Stomach (tissue), 4 donors: Measurements from ENCODE around the gene UGT2B11.

ENCODE experiments used
- POLR2A ChIP-seq, 4 donors: fragments of 450-650 bp; IDR thresholded peaks; one replicate each; pipeline ENCODE4 v1.6.1; 2016; ENCODE audit warnings: antibody characterized with exemption in 4 of 4, control low read depth in 2 of 4, mild to moderate bottlenecking in 1 of 4, moderate library complexity in 1 of 4
- TF ChIP-seq, protein P1 (sequence below), 7 experiments: fragments of 450-650 bp in 4 of 7; fragments of 200-600 bp in 3 of 7; sonication (generic) in 3 of 7; IDR thresholded peaks; one replicate each; pipeline ENCODE4 v1.5.1; 2016 to 2019; ENCODE audit warnings: antibody characterized with exemption in 7 of 7, control low read depth in 2 of 7, mild to moderate bottlenecking in 1 of 7

- TF ChIP-seq POLR2A (IDR thresholded peaks at IDR 0.05) = no peak
- TF ChIP-seq, protein P1, sequence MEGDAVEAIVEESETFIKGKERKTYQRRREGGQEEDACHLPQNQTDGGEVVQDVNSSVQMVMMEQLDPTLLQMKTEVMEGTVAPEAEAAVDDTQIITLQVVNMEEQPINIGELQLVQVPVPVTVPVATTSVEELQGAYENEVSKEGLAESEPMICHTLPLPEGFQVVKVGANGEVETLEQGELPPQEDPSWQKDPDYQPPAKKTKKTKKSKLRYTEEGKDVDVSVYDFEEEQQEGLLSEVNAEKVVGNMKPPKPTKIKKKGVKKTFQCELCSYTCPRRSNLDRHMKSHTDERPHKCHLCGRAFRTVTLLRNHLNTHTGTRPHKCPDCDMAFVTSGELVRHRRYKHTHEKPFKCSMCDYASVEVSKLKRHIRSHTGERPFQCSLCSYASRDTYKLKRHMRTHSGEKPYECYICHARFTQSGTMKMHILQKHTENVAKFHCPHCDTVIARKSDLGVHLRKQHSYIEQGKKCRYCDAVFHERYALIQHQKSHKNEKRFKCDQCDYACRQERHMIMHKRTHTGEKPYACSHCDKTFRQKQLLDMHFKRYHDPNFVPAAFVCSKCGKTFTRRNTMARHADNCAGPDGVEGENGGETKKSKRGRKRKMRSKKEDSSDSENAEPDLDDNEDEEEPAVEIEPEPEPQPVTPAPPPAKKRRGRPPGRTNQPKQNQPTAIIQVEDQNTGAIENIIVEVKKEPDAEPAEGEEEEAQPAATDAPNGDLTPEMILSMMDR (IDR thresholded peaks at IDR 0.05) = no peak
These were observed 60.5 kb downstream of the UGT2B11 start for GRCh38 chr4:69154021-69154420.
